Muscle layer of colon (tissue), 2 donors: Measurements from ENCODE around the gene PLPPR2.
"Not testable (repeated sequence)": the region's sequence is repeated elsewhere in the genome, so short reads cannot be mapped to it uniquely, and the experiment has no call there.

ENCODE experiments used
- H3K27ac ChIP-seq: one replicate; pipeline ENCODE4 v1.7.0; 2013; ENCODE audit warnings: low read depth, mild to moderate bottlenecking, low read length, moderate library complexity
- H3K27me3 ChIP-seq, 2 donors: one replicate each; pipeline ENCODE4 v1.7.0; 2013; ENCODE audit warnings: low read length in 2 of 2, mild to moderate bottlenecking in 2 of 2; ENCODE audit not compliant: insufficient read depth in 2 of 2, control insufficient read depth in 1 of 2
- H3K36me3 ChIP-seq: one replicate; pipeline ENCODE4 v1.7.0; 2013; ENCODE audit warnings: mild to moderate bottlenecking, low read length; ENCODE audit not compliant: insufficient read depth
- H3K4me1 ChIP-seq: one replicate; pipeline ENCODE4 v1.7.0; 2013; ENCODE audit warnings: mild to moderate bottlenecking, low read length; ENCODE audit not compliant: insufficient read depth
- H3K4me3 ChIP-seq, 2 donors: one replicate each; pipeline ENCODE4 v1.7.0; 2013; ENCODE audit warnings: low read length in 2 of 2, low read depth in 1 of 2, mild to moderate bottlenecking in 1 of 2, moderate library complexity in 1 of 2
- H3K9ac ChIP-seq: one replicate; pipeline ENCODE4 v1.7.0; 2013; ENCODE audit warnings: low read length
- H3K9me3 ChIP-seq: one replicate; pipeline ENCODE4 v1.7.0; 2013; ENCODE audit warnings: mild to moderate bottlenecking, low read length
- donor health status: abdominal sarcoma.
- donor health status: Adenocarcinoma of cecum.

The PLPPR2 gene

DNA sequence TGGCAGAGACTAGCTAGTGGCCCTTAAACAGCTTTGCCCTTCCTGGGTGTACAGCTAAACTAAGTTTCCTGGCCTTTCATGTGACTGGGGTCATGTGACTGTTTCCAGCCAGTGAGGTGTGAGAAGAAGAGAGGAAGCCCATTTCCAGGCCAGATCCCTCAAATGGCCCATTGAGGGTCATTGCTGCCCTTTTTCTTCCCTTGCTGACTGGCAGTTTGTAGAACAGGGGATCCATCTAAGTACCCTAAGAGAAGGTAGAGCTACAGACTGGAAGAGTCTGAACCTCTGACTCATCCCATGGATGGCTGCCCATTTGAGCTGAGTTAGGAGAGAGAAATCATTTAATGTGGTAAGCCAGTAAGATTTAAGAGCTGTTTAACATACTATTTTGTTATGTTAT, 22.0 kb downstream of the PLPPR2 start:
- H3K27ac ChIP-seq, result peak overlapping the region; percentile 70
- H3K36me3 ChIP-seq, result no peaks in the 10 kb centered on the region
- peaks cover 6 to 7% of the 10 kb centered on the region in 2 donors for H3K27me3 ChIP-seq
- no peaks in the 10 kb centered on the region for H3K9me3 ChIP-seq
- no peak overlapping the region for H3K9ac ChIP-seq
- peaks cover 58% of the 10 kb centered on the region for H3K4me1 ChIP-seq
- no peak overlapping the region for H3K4me3 ChIP-seq

DNA sequence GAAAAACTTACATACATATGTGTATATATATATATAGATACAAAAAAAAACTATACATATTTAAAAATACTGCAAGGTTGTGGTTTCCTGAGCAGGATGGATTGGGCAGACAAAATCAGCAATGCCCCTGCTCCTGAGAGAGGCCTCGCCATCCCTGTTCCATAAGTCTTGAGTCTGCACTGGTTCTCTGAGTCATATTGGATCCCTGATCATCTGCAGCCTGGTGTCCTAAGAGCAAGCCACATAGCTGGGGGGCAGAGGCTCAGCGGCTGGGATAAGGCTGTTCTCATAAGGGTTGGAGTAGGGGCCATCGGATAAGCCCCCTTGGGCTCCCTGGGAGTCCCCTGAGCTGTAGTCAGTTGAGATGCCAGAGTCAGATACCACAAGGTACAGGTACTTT, 22.5 kb downstream of the PLPPR2 start:
- no peak overlapping the region for H3K4me3 ChIP-seq
- no peak overlapping the region for H3K9ac ChIP-seq
- H3K36me3 ChIP-seq, result no peaks in the 10 kb centered on the region
- H3K27ac ChIP-seq, result no peak overlapping the region
- H3K9me3 ChIP-seq, result no peaks in the 10 kb centered on the region
- H3K4me1 ChIP-seq, result peaks cover 58% of the 10 kb centered on the region
- H3K27me3 ChIP-seq, result peaks cover 6 to 12% of the 10 kb centered on the region in 2 donors

DNA sequence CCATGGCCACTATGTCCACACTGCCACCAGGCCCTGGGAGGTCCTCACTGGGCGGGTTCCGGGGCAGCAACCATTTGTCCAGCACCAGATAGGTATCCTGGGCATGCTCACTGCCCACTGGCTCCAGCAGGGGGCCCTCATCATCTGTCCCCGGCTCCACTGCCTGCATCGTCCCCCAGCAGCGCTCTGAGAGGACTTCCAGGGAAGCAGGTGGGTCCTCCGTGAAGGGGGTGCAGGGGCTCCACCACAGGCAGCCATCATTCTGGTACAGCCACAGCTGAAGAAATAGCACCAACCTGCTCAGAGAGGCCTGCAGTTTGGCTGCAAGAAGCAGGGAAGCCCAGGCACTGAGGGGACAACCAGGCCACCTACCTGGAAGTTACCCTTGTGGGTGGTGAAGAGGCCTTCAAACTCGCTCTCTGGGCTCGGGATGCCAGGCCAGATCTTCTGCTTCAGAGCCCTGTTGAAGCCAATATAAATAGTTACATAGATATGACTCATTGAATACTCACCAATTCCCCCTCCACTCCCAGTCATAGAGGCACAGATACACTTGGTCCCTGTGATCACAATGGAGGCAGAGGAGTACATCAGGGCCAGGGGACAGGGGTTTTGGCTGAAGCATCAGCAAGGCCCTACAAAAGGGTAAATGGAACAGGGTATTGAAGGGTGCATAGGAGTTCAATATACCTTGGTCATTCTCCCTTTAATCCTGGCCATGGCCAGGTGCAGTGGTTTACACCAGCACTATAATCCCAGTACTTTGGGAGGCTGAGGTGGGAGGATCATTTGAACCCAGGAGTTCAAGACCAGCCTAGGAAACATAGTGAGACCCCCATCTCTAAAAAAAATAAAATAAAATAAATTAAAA, 23.3 kb downstream of the PLPPR2 start:
- Histone ChIP-seq H3K9ac (no peak overlapping the region), H3K9me3 (no peaks in the 10 kb centered on the region), H3K27ac (peak overlapping the region; percentile 76), H3K4me3 (peak overlapping the region in 1 of 2 donors; percentile 31), H3K27me3 (peaks cover 6 to 20% of the 10 kb centered on the region in 2 donors), H3K36me3 (no peaks in the 10 kb centered on the region), H3K4me1 (peaks cover 58% of the 10 kb centered on the region)

DNA sequence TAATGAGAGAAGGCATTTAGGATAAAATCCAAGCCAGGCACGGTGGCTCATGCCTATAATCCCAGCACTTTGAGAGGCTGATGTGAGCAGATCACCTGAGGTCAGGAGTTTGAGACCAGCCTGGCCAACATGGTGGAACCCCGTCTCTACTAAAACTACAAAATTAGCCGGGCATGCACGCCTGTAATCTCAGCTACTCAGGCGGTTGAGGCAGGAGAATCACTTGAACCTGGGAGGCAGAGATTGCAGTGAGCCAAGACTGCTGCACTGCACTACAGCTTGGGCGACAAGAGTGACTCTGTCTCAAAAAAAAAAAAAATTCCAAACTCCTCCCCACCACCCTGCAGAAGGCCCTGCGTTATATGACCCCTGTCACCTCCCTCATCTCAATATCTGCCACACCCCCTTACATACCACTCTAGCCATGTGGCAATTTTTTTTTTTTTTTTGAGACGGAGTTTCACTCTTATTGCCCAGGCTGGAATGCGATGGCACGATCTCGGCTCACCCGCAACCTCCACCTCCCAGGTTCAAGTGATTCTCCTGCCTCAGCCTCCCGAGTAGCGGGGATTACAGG, 24.1 kb downstream of the PLPPR2 start:
- H3K27ac ChIP-seq, H3K9ac ChIP-seq, H3K4me3 ChIP-seq, H3K9me3 ChIP-seq, H3K36me3 ChIP-seq: not testable (repeated sequence)
- peaks cover 6 to 27% of the 10 kb centered on the region in 2 donors for H3K27me3 ChIP-seq
- H3K4me1 ChIP-seq, result peaks cover 50% of the 10 kb centered on the region

DNA sequence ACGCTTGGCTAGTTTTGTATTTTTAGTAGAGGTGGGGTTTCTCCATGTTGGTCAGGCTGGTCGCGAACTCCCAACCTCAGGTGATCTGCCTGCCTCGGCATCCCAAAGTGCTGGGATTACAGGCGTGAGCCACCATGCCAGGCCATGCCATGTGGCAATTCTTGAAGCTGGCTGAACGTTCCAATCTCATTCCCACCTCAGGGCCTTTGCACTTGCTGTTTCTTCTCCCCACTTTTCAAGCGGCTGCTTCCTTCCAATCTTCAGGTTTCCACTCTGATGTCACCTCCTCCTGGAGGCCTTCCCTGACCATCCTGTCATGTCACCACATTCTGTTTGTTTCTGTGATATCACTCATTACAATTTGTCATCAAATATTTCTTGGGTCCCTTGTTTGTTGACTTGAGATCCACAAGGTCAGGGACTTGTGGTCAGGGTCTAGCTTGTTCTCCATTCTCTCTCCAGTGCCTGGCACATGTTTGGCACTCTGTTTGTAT, 24.7 kb downstream of the PLPPR2 start:
- no peaks in the 10 kb centered on the region for H3K36me3 ChIP-seq
- H3K9me3 ChIP-seq, result no peaks in the 10 kb centered on the region
- peaks cover 6 to 27% of the 10 kb centered on the region in 2 donors for H3K27me3 ChIP-seq
- H3K4me3 ChIP-seq, result peak overlapping the region in 1 of 2 donors; percentile 73
- H3K27ac ChIP-seq, result no peak overlapping the region
- peaks cover 50% of the 10 kb centered on the region for H3K4me1 ChIP-seq
- no peak overlapping the region for H3K9ac ChIP-seq

DNA sequence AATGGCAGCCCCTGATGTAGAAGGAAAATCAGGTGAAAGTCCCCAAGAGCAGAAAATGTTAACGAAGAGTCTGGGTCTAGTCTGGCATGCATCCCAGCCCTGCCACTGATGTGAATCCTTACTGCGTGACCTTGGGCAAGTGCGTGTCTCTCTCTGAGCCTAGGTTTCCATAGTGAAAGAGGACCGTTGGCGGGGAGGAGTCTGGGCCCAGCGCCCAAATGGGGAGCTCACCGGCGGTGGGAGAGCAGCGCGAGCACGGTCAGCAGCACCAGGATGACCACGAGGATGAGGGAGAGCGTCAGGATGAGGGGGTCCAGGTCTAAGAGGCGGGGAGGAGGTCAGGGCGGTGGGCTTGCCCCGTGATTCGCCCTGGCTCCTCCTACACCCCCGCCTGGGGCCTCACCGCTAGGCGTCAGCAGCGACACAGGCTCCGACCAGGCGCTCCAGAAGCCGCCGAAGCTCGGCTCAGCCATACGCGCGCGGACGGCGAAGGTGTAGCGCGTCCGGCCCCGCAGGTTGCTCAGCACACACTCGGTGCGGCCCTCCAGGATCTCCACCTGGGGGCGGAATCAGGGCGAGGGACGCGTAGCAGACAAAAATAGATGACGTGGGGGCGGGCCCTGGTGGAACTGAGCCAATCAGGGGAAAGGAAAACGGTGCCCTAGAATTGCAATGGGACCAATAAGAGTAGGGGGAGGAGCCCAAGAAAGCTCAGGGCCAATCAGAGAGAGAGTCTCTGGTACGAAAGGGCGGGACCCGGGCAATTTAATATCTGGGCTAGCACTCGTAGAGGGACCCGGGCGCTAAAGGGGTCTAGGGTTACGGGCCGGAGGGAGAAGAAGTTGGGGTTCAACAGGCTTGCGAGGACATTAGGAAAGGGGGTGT, 25.7 kb downstream of the PLPPR2 start:
- peaks cover 42% of the 10 kb centered on the region for H3K4me1 ChIP-seq
- H3K27me3 ChIP-seq, result peaks cover 6 to 27% of the 10 kb centered on the region in 2 donors
- H3K9ac ChIP-seq, result no peak overlapping the region
- H3K36me3 ChIP-seq, result no peaks in the 10 kb centered on the region
- peak overlapping the region; percentile 67 to 73 for H3K4me3 ChIP-seq
- H3K9me3 ChIP-seq, result no peaks in the 10 kb centered on the region
- H3K27ac ChIP-seq, result peak overlapping the region; percentile 73

DNA sequence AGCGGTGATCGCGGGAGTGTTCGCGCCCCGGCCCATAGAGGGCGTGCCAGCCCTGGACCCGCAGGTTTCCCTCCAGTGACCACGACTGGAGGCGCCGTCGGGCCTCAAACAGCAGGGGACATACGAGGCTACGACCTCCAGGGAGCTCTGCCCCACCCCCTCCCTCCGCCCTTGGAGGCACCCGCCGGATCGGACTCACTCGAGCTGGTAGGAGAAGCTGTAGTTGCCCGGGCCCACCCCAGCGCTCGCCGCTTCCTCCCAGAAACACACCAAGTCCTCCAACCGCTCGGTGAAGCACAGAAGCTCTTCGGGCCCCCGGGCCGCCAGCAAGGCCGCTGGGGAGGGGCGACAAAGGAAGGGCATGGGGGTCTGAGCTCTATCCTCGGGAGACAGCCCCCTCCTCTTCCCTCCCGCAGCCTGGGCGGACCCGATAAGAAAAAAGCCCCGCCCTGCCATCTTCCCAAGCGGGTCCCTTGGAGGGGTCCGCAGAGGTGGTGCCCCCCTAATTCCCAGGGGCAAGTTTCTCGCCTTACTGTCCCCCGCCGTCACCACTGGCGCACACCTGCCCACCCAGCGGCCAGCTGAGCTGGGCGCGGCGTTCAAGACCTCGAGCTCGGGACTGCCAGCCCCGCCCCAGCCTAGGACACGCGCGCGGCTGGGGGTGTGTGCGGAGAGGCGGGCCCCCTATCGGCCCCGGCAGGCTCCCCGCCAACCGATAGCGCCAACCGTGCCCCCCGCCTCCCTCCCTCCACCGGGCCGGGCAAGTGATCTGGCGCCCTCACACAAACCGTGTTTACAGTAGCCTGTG, 27.9 kb downstream of the PLPPR2 start:
- H3K9me3 ChIP-seq, result no peaks in the 10 kb centered on the region
- H3K27me3 ChIP-seq, result peaks cover 6 to 27% of the 10 kb centered on the region in 2 donors
- H3K4me3 ChIP-seq, result no peak overlapping the region
- no peak overlapping the region for H3K27ac ChIP-seq
- no peaks in the 10 kb centered on the region for H3K36me3 ChIP-seq
- H3K9ac ChIP-seq, result no peak overlapping the region
- peaks cover 24% of the 10 kb centered on the region for H3K4me1 ChIP-seq

DNA sequence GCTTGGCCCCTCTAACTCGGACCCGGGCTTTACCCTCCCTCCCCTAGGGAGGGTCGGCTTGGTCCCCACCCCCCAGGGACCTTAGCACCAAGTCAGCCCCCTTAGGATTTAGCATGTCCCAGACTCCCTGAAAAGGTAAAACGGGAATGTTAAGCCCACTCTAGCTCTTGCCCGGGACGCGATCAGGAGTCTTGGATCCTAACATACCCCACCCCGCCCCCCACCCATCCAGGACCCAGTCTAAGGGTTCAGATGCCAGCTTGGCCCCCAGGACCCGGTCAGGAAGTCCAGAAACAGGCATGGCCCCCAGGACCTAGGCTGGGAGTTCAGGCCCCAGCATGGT, 28.4 kb downstream of the PLPPR2 start:
- Histone ChIP-seq H3K27ac (no peak overlapping the region), H3K4me3 (no peak overlapping the region), H3K9ac (no peak overlapping the region), H3K27me3 (peaks cover 6 to 27% of the 10 kb centered on the region in 2 donors), H3K36me3 (no peaks in the 10 kb centered on the region), H3K4me1 (peaks cover 18% of the 10 kb centered on the region), H3K9me3 (no peaks in the 10 kb centered on the region)

DNA sequence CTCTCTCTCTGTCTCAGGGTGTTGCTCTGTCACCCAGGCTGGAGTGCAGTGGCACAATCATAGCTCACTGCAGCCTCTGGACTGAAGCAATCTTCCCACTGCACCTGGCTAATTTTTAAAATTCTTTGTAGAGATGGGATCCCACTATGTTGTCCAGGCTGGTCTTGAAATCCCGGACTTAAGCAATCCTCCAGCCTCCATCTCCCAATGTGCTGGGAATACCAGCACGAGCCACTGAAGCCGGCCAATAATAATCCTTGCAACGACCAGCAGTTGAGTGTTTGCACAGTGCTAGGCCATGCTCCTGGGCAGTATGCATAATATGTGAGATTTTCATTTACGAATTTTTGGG, 29.5 kb downstream of the PLPPR2 start:
- peaks cover 6 to 27% of the 10 kb centered on the region in 2 donors for H3K27me3 ChIP-seq
- no peak overlapping the region for H3K27ac ChIP-seq
- peaks cover 17% of the 10 kb centered on the region for H3K4me1 ChIP-seq

DNA sequence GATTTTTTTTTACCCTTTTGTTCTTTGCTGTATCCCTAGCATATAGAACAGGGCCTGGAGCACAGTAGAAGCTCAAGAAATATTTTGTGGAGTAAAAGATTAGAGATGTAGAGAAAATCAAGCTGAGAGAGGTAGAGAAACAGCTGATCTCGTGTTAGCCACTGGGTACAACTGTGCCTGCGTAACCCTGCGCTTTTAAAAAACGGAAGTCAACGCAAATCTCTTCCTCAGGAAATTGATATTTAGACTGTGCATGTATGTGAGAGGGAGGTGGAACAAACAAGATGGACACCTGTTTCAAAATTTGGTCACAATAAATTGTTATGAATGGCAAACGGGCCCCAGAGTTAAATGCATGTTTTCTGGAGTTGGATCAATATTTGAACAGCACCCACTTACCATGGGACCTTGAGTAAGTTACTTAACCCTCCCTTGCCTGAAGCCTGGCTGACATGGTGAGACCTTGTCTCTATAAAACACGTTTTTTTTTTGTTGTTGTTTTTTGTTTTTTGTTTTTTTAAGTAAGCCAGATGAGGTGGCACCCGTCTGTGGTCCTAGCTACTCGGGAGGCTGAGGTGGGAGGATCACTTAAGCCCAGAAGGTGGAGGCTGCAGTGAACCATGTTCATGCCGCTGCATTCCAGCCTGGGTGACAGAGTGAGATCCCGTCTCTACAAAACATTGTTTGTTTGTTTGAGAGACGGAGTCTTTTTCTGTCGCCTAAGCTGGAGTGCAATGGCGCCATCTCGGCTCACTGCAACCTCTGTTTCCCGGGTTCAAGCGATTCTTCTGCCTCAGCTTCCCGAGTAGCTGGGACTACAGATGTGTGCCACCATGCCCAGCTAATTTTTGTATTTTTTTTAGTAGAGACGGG, 32.2 kb downstream of the PLPPR2 start:
- no peak overlapping the region for H3K9ac ChIP-seq
- no peak overlapping the region for H3K4me3 ChIP-seq
- no peaks in the 10 kb centered on the region for H3K36me3 ChIP-seq
- H3K4me1 ChIP-seq, result no peaks in the 10 kb centered on the region
- peaks cover 0 to 18% of the 10 kb centered on the region in 2 donors for H3K27me3 ChIP-seq
- no peaks in the 10 kb centered on the region for H3K9me3 ChIP-seq
- H3K27ac ChIP-seq, result no peak overlapping the region

More for the DNA sequence above, 29.5 kb downstream of the PLPPR2 start:
- Histone ChIP-seq H3K9me3 (no peaks in the 10 kb centered on the region), H3K4me3 (no peak overlapping the region), H3K9ac (no peak overlapping the region), H3K36me3 (no peaks in the 10 kb centered on the region)
